DOHH2 (cell line): Measurements from ENCODE around the gene PNPLA5.

Experiments used
- EZH2phosphoT487 ChIP-seq: fragments of 200-600 bp; sonication (generic); IDR thresholded peaks from 2 replicates; pipeline ENCODE4 v1.6.1; 2017; ENCODE audit warnings: borderline replicate concordance, mild to moderate bottlenecking, antibody characterized with exemption, low read length, moderate library complexity, mixed read lengths
- TF ChIP-seq, protein P1 (sequence below): fragments of 200-600 bp; sonication (generic); IDR thresholded peaks from one replicate; pipeline ENCODE4 v1.5.1; 2014; ENCODE audit warnings: antibody characterized with exemption, mild to moderate bottlenecking, low read depth, low read length; ENCODE audit not compliant: poor library complexity, severe bottlenecking

DNA sequence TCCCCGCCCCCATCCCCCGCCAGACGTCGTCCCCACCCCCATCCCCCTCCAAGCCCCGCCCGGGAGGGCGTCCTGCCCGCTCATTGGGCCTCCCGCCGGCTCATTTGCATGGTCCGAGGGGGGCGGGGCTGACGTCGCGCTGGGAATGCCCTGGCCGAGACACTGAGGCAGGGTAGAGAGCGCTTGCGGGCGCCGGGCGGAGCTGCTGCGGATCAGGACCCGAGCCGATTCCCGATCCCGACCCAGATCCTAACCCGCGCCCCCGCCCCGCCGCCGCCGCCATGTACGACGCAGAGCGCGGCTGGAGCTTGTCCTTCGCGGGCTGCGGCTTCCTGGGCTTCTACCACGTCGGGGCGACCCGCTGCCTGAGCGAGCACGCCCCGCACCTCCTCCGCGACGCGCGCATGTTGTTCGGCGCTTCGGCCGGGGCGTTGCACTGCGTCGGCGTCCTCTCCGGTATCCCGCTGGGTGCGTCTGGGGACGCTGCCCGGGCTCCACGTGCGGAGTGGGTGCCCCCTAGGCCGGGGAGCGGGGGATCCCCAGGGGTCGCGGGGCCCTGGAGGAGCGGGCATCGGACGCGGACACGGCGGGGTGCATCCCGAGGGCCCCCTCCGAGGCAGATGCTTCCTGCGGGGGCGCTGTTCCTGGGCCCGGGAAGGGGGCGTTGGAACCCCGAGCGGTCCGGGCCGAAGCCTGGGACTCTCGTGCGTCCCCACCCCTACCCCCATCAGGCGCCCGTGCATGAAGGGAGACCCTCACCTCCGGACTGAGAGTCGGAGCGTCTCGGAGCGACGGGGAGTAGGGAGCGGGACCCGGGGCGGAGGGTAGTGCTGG, 32.0 kb upstream of the PNPLA5 start, which contains the start of gene PNPLA3:
- TF ChIP-seq, protein P1, sequence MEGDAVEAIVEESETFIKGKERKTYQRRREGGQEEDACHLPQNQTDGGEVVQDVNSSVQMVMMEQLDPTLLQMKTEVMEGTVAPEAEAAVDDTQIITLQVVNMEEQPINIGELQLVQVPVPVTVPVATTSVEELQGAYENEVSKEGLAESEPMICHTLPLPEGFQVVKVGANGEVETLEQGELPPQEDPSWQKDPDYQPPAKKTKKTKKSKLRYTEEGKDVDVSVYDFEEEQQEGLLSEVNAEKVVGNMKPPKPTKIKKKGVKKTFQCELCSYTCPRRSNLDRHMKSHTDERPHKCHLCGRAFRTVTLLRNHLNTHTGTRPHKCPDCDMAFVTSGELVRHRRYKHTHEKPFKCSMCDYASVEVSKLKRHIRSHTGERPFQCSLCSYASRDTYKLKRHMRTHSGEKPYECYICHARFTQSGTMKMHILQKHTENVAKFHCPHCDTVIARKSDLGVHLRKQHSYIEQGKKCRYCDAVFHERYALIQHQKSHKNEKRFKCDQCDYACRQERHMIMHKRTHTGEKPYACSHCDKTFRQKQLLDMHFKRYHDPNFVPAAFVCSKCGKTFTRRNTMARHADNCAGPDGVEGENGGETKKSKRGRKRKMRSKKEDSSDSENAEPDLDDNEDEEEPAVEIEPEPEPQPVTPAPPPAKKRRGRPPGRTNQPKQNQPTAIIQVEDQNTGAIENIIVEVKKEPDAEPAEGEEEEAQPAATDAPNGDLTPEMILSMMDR = no peak
- TF ChIP-seq EZH2phosphoT487 = no peak
